Endothelial cell of umbilical vein (primary cell): ENCODE results near the gene CYP3A5. TPM values are rescaled to one million over a fixed set of nuclear protein-coding genes. Genes with fewer than 3 reads are reported as not detected.
"Not testable (repeated sequence)": the region's sequence is repeated elsewhere in the genome, so short reads cannot be mapped to it uniquely, and the experiment has no call there.

Experiments used
- BruUV-seq: library from RNA; stranded (reverse); fragments of 400-500 nt; replicated peaks from 2 replicates; lab custom pipeline; 2021; lab: Mats Ljungman, UMichigan
- CTCF ChIA-PET: fragments of 300-600, 350-600 bp; sonication (Branson Sonifier 250); formaldehyde crosslinking; loops from one replicate; lab custom pipeline; 2021; ENCODE audit warnings: antibody characterized with exemption, inconsistent platforms; lab: Charles Lee
- POLR2A ChIA-PET: fragments of 300-600, 350-600 bp; sonication (Branson Sonifier 250); formaldehyde crosslinking; loops from one replicate; lab custom pipeline; 2021; ENCODE audit warnings: antibody characterized with exemption, inconsistent platforms; lab: Charles Lee
- DNase-seq: peaks from one replicate; pipeline ENCODE4 v3.0.0-alpha.2; 2011; ENCODE audit warnings: low read depth, low spot score
- FAIRE-seq: peaks from 2 replicates; lab custom pipeline; 2011; peaks lifted over from hg19 to GRCh38; lab: Jason Lieb, UNC
- H2AFZ ChIP-seq: 2 replicates; pipeline ENCODE4 v1.6.0; 2012; ENCODE audit warnings: low read depth, low read length, control low read depth, inconsistent platforms
- H3K27ac ChIP-seq: 2 replicates; pipeline ENCODE4 v1.5.1; 2011; ENCODE audit warnings: low read depth, mild to moderate bottlenecking, control low read depth, low read length, moderate library complexity; ENCODE audit not compliant: insufficient read depth
- H3K27me3 ChIP-seq, 2 experiments: 2 replicates each; pipeline versions ENCODE4 v1.6.0 to v1.6.1; 2011; ENCODE audit warnings: low read length in 2 of 2, mixed read lengths in 1 of 2; ENCODE audit not compliant: control insufficient read depth in 2 of 2, insufficient read depth in 2 of 2
- H3K36me3 ChIP-seq, 2 experiments: 2 replicates in 1 of 2; 3 replicates in 1 of 2; pipeline ENCODE4 v1.5.1; 2011; ENCODE audit warnings: low read length in 2 of 2, mild to moderate bottlenecking in 1 of 2, moderate library complexity in 1 of 2; ENCODE audit not compliant: control insufficient read depth in 2 of 2, insufficient read depth in 2 of 2; ENCODE audit errors: extremely low read depth in 1 of 2
- H3K4me1 ChIP-seq: 3 replicates; pipeline ENCODE4 v1.5.1; 2011; ENCODE audit warnings: mild to moderate bottlenecking, low read length; ENCODE audit not compliant: control insufficient read depth, insufficient read depth; ENCODE audit errors: extremely low read depth
- H3K4me2 ChIP-seq: 2 replicates; pipeline ENCODE4 v1.6.1; 2011; ENCODE audit warnings: low read length, control low read depth, mixed read lengths; ENCODE audit not compliant: insufficient read depth
- H3K4me3 ChIP-seq, 3 experiments: fragments of 200-600 bp in 1 of 3; sonication (generic), shearing (Covaris generic) in 1 of 3; replicated peaks in 1 of 3; 2 replicates each; pipeline ENCODE4 v1.5.1; 2011 to 2016; ENCODE audit warnings: control low read depth in 3 of 3, low read length in 3 of 3, mild to moderate bottlenecking in 2 of 3, inconsistent platforms in 1 of 3, low read depth in 1 of 3, moderate library complexity in 1 of 3; ENCODE audit not compliant: insufficient read depth in 1 of 3
- H3K79me2 ChIP-seq: 2 replicates; pipeline ENCODE4 v1.6.0; 2012; ENCODE audit warnings: low read length, inconsistent platforms; ENCODE audit not compliant: control insufficient read depth, insufficient read depth
- H3K9ac ChIP-seq: replicated peaks from 2 replicates; pipeline ENCODE3; 2011; ENCODE audit warnings: low read length, control low read depth; ENCODE audit not compliant: insufficient read depth; ENCODE audit errors: extremely low read depth
- H3K9me1 ChIP-seq: replicated peaks from 3 replicates; pipeline ENCODE4 v1.6.0; 2011; ENCODE audit warnings: mild to moderate bottlenecking, low read length; ENCODE audit not compliant: control insufficient read depth, insufficient read depth; ENCODE audit errors: extremely low read depth
- H3K9me3 ChIP-seq: replicated peaks from 2 replicates; pipeline ENCODE4 v1.5.1; 2012; ENCODE audit warnings: low read length, inconsistent platforms; ENCODE audit not compliant: control insufficient read depth, insufficient read depth
- H4K20me1 ChIP-seq: replicated peaks from 2 replicates; pipeline ENCODE3; 2011; ENCODE audit warnings: mild to moderate bottlenecking, low read length; ENCODE audit not compliant: control insufficient read depth, insufficient read depth; ENCODE audit errors: extremely low read depth
- dilution Hi-C: fragments of 300-500 bp; cut with MboI; formaldehyde crosslinking; loops from one replicate; pipeline ENCODE4 v1.15.0; 2019; ENCODE audit warnings: low sequenced_read_pairs; ENCODE audit not compliant: extremely low pct_ligation_motif_present
- intact Hi-C: fragments of 100-400 bp; cut with micrococcal nuclease; formaldehyde crosslinking; loops from one replicate; pipeline ENCODE4 v1.10.0; 2022
- polyA plus RNA-seq, 4 experiments: library from polyadenylated mRNA; depleted of rRNA in 3 of 4; stranded (reverse) in 3 of 4; unstranded in 1 of 4; fragments of >200 nt; gene quantifications; 2 replicates each; pipeline versions ENCODE4 v1.2.1 to v1.2.3, GENCODE V29; 2011 to 2012; ENCODE audit warnings: missing spikeins in 1 of 4
- total RNA-seq: library from RNA; stranded (reverse); gene quantifications from 2 replicates; pipeline ENCODE4 v1.2.3, GENCODE V29; 2021
- TF ChIP-seq, protein P1 (sequence below): IDR thresholded peaks from 2 replicates; pipeline ENCODE4 v1.6.1; 2011; ENCODE audit not compliant: insufficient read depth, insufficient read length

The CYP3A5 gene
- total and polyA plus RNA-seq, 2 donors (not counting 3 experiments of a cell fraction or from before 2014, with no cell fraction given): not detected

DNA sequence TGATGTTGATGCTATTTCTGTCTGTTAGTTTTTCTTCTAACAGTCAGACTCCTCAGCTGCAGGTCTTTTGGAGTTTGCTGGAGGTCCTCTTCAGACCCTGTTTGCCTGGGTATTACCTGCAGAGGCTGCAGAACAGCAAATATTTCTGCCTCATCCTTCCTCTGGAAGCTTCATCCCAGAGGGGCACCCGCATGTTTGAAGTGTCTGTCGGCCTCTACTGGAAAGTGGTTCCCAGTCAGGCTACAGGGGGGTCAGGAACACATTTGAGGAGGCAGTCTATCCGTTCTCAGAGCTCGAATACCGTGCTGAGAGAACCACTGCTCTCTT is 13.3 kb upstream of the CYP3A5 start:
- Histone ChIP-seq H3K27ac (no peak overlapping the region), H3K9me1 (no peaks in the 10 kb centered on the region), H3K27me3 (peaks cover 6 to 11% of the 10 kb centered on the region in 2 experiments), H4K20me1 (no peaks in the 10 kb centered on the region), H3K36me3 (no peaks in the 10 kb centered on the region), H3K9ac (no peak overlapping the region), H2AFZ (no peak overlapping the region), H3K4me1 (no peaks in the 10 kb centered on the region), H3K79me2 (no peaks in the 10 kb centered on the region), H3K4me3 (no peak overlapping the region), H3K4me2 (no peak overlapping the region), H3K9me3 (no peaks in the 10 kb centered on the region)
- CTCF ChIA-PET: no interaction called here
- POLR2A ChIA-PET: no interaction called here
- dilution Hi-C loops (no loop called here), intact Hi-C loops (no loop called here)
- DNase-seq (no peak), FAIRE-seq (no peak)
- no TSS peak for BruUV-seq
- TF ChIP-seq, protein P1, sequence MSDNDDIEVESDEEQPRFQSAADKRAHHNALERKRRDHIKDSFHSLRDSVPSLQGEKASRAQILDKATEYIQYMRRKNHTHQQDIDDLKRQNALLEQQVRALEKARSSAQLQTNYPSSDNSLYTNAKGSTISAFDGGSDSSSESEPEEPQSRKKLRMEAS: no peak

DNA sequence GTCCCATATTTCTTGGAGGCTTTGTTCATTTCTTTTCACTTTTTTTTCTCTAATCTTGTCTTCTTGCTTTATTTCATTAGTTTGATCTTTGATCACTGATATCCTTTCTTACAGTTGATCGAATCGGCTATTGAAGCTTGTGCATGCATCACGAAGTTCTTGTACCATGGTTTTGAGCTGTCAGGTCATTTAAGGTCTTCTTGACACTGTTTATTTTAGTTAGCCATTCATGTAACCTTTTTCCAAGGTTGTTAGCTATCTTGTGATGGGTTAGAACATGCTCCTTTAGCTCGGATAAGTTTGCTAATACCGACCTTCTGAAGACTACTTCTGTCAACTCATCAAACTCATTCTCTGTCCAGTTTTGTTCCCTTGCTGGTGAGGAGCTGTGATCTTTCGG is 12.8 kb upstream of the CYP3A5 start:
- BruUV-seq, H3K9me1 ChIP-seq, POLR2A ChIA-PET, dilution Hi-C loops, H3K36me3 ChIP-seq, H3K79me2 ChIP-seq, H3K4me3 ChIP-seq, DNase-seq, CTCF ChIA-PET, H3K4me2 ChIP-seq, FAIRE-seq, intact Hi-C loops, H3K27ac ChIP-seq, H3K9me3 ChIP-seq, H2AFZ ChIP-seq, H3K9ac ChIP-seq, H3K4me1 ChIP-seq, H4K20me1 ChIP-seq: not testable (repeated sequence)
- H3K27me3 ChIP-seq: peaks cover 6 to 11% of the 10 kb centered on the region in 2 experiments

DNA sequence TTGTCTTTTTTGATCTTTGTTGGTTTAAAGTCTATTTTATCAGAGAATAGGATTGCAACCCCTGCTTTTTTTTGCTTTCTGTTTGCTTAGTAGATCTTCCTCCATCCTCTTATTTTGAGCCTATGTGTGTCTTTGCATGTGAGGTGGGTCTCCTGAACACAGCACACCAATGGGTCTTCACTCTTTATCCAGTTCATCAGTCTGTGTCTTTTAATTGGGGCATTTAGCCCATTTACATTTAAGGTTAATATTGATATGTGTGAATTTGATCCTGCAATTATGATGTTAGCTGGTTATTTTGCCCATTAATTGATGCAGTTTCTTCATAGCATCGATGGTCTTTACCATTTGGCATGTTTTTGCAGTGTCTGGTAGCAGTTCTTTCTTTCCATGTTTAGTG is 11.9 kb upstream of the CYP3A5 start:
- H3K79me2 ChIP-seq, DNase-seq, H3K4me2 ChIP-seq, CTCF ChIA-PET, H2AFZ ChIP-seq, FAIRE-seq, H4K20me1 ChIP-seq, H3K9me1 ChIP-seq, H3K9me3 ChIP-seq, BruUV-seq, POLR2A ChIA-PET, intact Hi-C loops, H3K9ac ChIP-seq, H3K27ac ChIP-seq, dilution Hi-C loops, H3K36me3 ChIP-seq, H3K4me1 ChIP-seq, H3K4me3 ChIP-seq: not testable (repeated sequence)
- H3K27me3 ChIP-seq: peaks cover 6 to 11% of the 10 kb centered on the region in 2 experiments

DNA sequence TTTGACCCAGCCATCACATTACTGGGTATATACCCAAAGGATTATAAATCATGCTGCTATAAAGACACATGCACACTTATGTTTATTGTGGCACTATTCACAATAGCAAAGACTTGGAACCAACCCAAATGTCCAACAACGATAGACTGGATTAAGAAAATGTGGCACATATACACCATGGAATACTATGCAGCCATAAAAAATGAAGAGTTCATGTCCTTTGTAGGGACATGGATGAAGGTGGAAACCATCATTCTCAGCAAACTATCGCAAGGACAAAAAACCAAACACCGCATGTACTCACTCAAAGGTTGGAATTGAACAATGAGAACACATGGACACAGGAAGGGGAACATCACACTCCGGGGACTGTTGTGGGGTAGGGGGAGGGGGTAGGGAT is 11.1 kb upstream of the CYP3A5 start:
- H3K36me3 ChIP-seq, DNase-seq, dilution Hi-C loops, CTCF ChIA-PET, H3K4me1 ChIP-seq, BruUV-seq, intact Hi-C loops, H3K4me3 ChIP-seq, H2AFZ ChIP-seq, H3K9me1 ChIP-seq, H3K79me2 ChIP-seq, FAIRE-seq, H4K20me1 ChIP-seq, H3K9me3 ChIP-seq, H3K27me3 ChIP-seq, POLR2A ChIA-PET, H3K9ac ChIP-seq, H3K27ac ChIP-seq, H3K4me2 ChIP-seq: not testable (repeated sequence)
